Endothelial cell (in vitro differentiated cells): Measurements from ENCODE around the gene MBTPS1. TPM values are rescaled to one million over a fixed set of nuclear protein-coding genes. Genes with fewer than 3 reads are reported as not detected.

ENCODE experiments used
- DNase-seq: peaks from one replicate; pipeline ENCODE4 v3.0.0; 2021; ENCODE audit warnings: low spot score
- H3K27ac Mint-ChIP-seq: one replicate; pipeline ENCODE4 v1.8.0; 2021; ENCODE audit warnings: mixed read lengths, inconsistent platforms; ENCODE audit not compliant: unreplicated experiment
- H3K27me3 Mint-ChIP-seq: one replicate; pipeline ENCODE4 v1.8.0; 2021; ENCODE audit warnings: mild to moderate bottlenecking, moderate library complexity, mixed read lengths, inconsistent platforms; ENCODE audit not compliant: unreplicated experiment
- H3K36me3 Mint-ChIP-seq: one replicate; pipeline ENCODE4 v1.8.0; 2021; ENCODE audit warnings: mild to moderate bottlenecking, low read depth, mixed read lengths, inconsistent platforms; ENCODE audit not compliant: unreplicated experiment
- H3K4me1 Mint-ChIP-seq: one replicate; pipeline ENCODE4 v1.8.0; 2021; ENCODE audit warnings: mild to moderate bottlenecking, mixed read lengths, inconsistent platforms; ENCODE audit not compliant: unreplicated experiment
- H3K4me3 Mint-ChIP-seq: one replicate; pipeline ENCODE4 v1.8.0; 2021; ENCODE audit warnings: mild to moderate bottlenecking, mixed read lengths, inconsistent platforms; ENCODE audit not compliant: unreplicated experiment
- H3K9me3 Mint-ChIP-seq: one replicate; pipeline ENCODE4 v1.8.0; 2021; ENCODE audit warnings: mixed read lengths, inconsistent platforms; ENCODE audit not compliant: unreplicated experiment
- CTCF ChIP-seq: fragments of 200-600 bp; sonication (generic); IDR thresholded peaks from one replicate; pipeline ENCODE4 v1.5.0; 2021; ENCODE audit warnings: antibody characterized with exemption; ENCODE audit not compliant: unreplicated experiment
- total RNA-seq: library from RNA; stranded (reverse); fragmentation: NEBNext Ultra II Directional; extraction: Animal tissue kit (Norgen Biotek cat#: 25700); gene quantifications from one replicate; pipeline ENCODE4 v1.2.1, GENCODE V29; 2021; ENCODE audit not compliant: unreplicated experiment

Gene MBTPS1
- total RNA-seq, 1 donor from 2014 or later = 79.7 TPM

- Mint-ChIP-seq H3K4me1 (peaks cover 8% of the 10 kb centered on the region), H3K36me3 (peaks cover 12% of the 10 kb centered on the region), H3K9me3 (no peaks in the 10 kb centered on the region), H3K27ac (no peak overlapping the region), H3K27me3 (peaks cover 5% of the 10 kb centered on the region), H3K4me3 (no peak overlapping the region)
- TF ChIP-seq CTCF = no peak
- no peak for DNase-seq
These were observed 69.1 kb downstream of the MBTPS1 start for GRCh38 chr16:84047626-84048025.

- H3K9me3 Mint-ChIP-seq = no peaks in the 10 kb centered on the region
- H3K27me3 Mint-ChIP-seq = peaks cover 5% of the 10 kb centered on the region
- H3K4me3 Mint-ChIP-seq = no peak overlapping the region
- DNase-seq = no peak
- H3K4me1 Mint-ChIP-seq = peaks cover 8% of the 10 kb centered on the region
- peaks cover 8% of the 10 kb centered on the region for H3K36me3 Mint-ChIP-seq
- no peak for TF ChIP-seq CTCF
- H3K27ac Mint-ChIP-seq = no peak overlapping the region
These were observed 69.5 kb downstream of the MBTPS1 start for GRCh38 chr16:84047206-84047605.

- Mint-ChIP-seq H3K27ac (no peak overlapping the region), H3K9me3 (no peaks in the 10 kb centered on the region), H3K36me3 (peaks cover 8% of the 10 kb centered on the region), H3K4me1 (peaks cover 8% of the 10 kb centered on the region), H3K27me3 (peaks cover 7% of the 10 kb centered on the region), H3K4me3 (no peak overlapping the region)
- no peak for TF ChIP-seq CTCF
- DNase-seq = no peak
These were observed 70.8 kb downstream of the MBTPS1 start for GRCh38 chr16:84045818-84046470.

GRCh38 chr16:84045001-84045817 lies 71.5 kb downstream of the MBTPS1 start:
- Mint-ChIP-seq H3K4me3 (no peak overlapping the region), H3K27me3 (peaks cover 7% of the 10 kb centered on the region), H3K36me3 (peaks cover 3% of the 10 kb centered on the region), H3K9me3 (no peaks in the 10 kb centered on the region), H3K4me1 (peaks cover 8% of the 10 kb centered on the region), H3K27ac (no peak overlapping the region)
- TF ChIP-seq CTCF = no peak
- DNase-seq = no peak

GRCh38 chr16:84044118-84044488 lies 72.6 kb downstream of the MBTPS1 start:
- peak overlapping the region; percentile 4 for H3K27ac Mint-ChIP-seq
- H3K4me1 Mint-ChIP-seq = peaks cover 8% of the 10 kb centered on the region
- TF ChIP-seq CTCF = peak; percentile 23
- peak; percentile 52 for DNase-seq
- H3K36me3 Mint-ChIP-seq = no peaks in the 10 kb centered on the region
- no peaks in the 10 kb centered on the region for H3K9me3 Mint-ChIP-seq
- peaks cover 5% of the 10 kb centered on the region for H3K27me3 Mint-ChIP-seq
- H3K4me3 Mint-ChIP-seq = no peak overlapping the region
